GM04504 (cell line): ENCODE data around the gene FAM229B.
"Not testable (repeated sequence)": the region's sequence is repeated elsewhere in the genome, so short reads cannot be mapped to it uniquely, and the experiment has no call there.

Experiments
- DNase-seq: peaks from one replicate; pipeline ENCODE4 v3.0.0-alpha.2; 2012; ENCODE audit warnings: low read depth

The FAM229B gene

DNA sequence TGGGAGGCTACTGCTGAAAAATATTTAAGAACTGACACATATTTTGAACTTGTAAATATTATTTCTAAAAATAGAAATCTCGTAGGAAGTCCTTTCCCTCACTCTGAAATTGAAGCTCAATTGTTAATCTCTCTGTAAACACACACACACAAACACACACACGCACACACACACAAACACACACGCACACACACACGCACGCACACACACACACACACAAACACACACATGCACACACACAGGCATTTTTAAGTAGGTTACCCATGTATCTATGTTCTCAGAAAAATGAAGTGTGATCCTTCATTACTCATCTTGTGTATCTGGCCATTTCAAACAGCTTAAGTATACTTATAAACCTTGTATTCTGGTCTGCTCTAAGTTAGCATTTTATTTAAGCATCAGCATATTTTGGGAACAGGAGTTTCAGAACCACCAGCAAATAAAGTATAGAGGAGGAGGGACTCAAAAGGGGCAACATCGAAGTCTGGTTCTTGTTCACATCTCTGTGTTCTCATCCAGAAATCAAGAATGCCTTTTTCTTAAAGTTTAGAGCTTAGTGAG lies 21.9 kb upstream of the FAM229B start:
- no peak for DNase-seq

DNA sequence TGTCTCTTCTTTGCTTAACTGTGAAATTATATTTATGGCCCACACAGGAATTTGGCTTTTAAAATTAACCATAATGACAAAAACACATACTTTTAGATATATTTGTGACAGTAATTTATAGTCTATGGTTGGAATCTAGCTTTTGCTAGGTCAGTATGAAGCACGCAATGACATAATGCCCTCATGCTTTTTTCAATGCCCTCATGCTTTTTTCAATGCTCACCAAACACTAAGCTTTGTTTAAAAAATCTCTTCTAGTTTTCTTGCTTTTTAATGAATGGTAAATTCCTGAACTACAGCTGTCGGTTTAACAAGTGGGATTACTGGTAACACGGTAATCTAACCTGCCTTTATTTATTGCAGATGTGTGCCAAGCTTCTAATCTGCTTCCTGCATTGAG lies 20.8 kb upstream of the FAM229B start:
- DNase-seq = no peak

GRCh38 chr6:112081569-112081968 lies 5.8 kb upstream of the FAM229B start:
- no peak for DNase-seq

DNA sequence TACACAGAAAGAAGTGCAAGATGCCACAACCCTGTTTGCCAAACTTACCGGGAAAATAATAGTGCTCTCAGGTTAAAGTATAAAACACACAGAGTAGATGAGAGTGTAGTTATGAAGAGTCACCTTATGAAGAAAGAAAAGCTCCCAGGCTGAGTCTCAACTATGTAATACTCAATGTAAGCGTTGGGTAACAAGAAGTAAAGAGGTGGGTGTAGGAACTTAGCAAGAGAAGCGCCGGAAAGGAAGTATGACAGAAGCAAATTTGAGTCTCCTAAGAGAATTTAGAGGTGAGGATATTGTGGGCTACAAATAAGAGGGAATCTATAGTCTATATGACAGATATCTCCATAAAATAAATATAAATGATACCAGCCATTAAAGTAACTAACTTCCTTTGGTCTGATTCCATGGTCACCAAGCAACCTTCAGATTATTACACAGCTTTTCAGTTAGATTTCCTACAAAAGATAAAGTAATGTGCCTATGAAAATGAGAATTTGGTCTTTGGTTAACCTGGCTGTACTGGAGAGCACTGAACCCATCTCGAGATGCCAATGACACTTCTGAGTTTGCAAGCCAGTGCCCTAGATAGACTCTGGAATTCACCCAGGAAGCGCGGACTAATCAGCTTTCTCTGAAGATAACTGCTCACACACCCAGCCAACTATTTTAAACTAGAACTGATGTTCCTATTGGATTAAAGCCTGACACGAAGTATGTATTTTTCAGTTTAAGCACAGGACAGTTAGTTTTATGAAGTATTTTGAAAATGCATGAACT lies 1.9 kb upstream of the FAM229B start:
- no peak for DNase-seq

DNA sequence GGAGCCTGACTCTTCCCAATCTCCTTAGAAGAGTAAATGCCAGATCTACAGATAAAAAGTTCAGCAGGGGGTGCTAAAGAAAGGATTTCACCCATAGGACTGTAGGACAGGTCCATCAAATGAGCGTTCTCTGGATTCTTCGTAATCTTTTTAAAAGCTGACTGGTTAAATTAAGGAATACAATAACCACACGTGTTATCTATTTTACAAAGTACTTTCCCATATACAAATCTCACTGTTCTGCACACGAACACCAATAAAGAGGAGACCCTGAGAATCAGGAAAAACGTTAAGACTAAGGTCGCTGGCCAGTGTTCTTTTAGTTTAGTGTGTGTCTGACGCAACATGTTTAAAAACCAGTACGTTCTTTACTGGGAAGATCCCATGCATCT lies 651 bp upstream of the FAM229B start:
- DNase-seq = peak; percentile 33

DNA sequence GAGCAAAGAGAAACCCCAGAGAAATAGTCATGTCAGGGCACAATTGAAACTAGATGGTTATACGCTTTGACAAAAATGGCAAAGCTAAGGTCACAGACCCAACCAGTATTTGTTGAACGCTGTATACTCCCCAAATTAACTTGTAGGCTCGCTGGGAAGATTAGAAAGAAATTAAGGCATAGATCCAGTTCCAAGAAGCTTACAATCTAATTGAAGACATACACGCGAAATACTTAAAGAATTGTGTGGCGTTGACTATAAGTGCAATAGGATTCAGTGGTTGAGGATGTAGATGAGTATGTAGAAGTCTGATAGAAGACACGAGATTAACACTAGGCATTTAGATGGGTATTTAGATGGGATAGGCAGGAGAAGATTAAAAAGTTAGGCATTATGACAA lies 525 bp downstream of the FAM229B start:
- DNase-seq = no peak

- no peak for DNase-seq
Observed at GRCh38 chr6:112096901-112097300, 9.5 kb downstream of the FAM229B start.

GRCh38 chr6:112100561-112100960 lies 13.2 kb downstream of the FAM229B start:
- no peak for DNase-seq

DNA sequence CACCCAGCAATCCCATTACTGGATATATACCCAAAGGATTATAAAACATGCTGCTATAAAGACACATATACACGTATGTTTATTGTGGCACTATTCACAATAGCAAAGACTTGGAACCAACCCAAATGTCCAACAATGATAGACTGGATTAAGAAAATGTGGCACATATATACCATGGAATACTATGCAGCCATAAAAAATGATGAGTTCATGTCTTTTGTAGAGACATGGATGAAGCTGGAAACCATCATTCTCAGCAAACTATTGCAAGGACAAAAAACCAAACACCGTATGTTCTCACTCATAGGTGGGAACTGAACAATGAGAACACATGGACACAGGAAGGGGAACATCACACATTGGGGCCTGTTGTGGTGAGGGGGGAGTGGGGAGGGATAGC lies 18.6 kb downstream of the FAM229B start:
- not testable (repeated sequence) for DNase-seq

GRCh38 chr6:112106562-112106961 lies 19.2 kb downstream of the FAM229B start:
- no peak for DNase-seq

DNA sequence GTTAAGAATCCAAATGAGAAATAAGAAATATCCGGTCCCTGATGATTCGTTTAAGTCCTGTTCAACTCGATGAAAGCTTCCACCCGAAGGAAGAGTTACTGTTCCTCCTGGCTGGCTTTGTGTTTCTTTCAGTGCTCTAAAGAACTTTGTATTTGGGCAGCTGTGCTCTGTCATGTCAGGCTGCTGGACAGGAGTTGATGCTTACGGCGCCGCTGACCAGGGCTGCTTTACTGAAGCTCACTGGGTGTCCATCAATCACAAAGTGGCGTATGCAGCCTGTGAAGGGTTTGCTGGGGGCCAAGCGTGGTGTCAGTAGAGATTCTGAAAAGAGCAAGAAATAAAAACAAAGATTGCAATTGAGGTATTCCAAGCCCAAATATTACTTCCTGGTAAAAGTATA lies 21.9 kb downstream of the FAM229B start:
- DNase-seq = no peak

GRCh38 chr6:112113431-112113830 lies 26.0 kb downstream of the FAM229B start:
- no peak for DNase-seq

DNA sequence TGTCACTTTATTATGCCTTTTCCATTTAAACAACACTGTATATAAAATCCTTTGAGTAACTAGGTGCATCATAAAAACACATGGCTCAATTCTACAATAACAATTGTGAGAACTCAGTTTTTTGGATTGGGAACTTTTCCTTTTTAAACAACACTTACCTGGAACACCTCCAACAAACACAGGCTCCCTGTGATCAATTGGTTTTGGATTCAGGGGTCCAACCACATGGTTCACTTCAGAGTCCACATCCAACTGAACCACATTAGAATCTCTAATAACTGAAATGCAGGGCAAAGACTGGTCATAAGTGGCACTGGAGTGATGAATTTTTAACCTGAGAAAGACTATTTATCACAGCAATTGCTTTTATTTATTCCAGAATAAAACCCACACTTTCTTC lies 26.5 kb downstream of the FAM229B start:
- DNase-seq = no peak

DNA sequence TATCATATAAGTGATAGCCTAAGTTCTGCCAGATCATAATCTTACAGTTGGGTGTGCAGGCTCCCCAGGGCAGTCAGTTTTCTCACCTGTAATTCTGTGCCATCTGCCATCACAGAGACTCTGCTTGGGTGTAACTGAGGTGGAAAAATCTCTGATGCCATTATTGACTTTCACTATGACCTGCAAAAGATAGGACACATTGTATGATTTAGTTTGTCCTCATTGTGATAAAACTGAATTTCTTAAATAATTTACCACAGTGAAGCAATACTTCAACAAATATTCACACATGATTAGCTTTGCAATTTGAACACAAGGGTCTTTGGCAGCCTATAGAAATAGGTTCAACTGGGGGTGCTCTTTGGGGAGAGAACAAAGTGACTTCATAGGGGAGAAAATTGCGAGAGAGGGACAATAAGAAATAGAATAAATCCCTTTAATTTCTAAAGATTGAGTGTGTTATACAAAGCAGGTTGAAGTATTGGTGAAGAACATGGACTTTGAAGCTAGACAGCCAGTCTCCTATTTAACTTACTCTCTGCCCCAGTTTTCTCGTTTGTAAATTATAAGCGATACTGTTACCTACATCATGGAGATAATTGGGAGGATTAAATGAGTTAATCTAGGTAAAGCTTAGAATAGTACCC lies 27.3 kb downstream of the FAM229B start:
- no peak for DNase-seq

DNA sequence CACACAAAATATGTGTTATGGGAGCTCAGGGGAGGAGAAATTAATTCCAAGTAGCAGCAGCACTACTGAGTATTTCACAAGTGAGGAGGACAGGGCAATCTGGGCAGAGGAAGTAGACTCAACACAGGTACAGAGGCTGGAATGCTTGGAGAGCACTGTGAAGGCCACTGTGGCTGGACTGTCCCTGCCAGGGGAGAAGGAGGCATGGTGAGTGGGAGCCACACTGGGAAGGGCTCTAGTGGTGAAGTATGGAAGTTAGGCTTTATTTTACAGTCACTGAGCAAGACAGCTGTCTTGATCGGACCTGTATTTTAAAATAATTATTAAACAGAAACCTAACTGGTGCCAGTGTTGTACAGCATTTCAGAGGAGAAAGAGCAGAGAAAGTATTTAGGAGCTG lies 28.8 kb downstream of the FAM229B start:
- DNase-seq = no peak

- DNase-seq = no peak
Observed at GRCh38 chr6:112117554-112117953, 30.2 kb downstream of the FAM229B start.

GRCh38 chr6:112118034-112118433 lies 30.6 kb downstream of the FAM229B start:
- no peak for DNase-seq

GRCh38 chr6:112122756-112123155 lies 35.4 kb downstream of the FAM229B start:
- no peak for DNase-seq

- no peak for DNase-seq
Observed at GRCh38 chr6:112123982-112124381, 36.6 kb downstream of the FAM229B start.

GRCh38 chr6:112128208-112128607 lies 40.8 kb downstream of the FAM229B start:
- no peak for DNase-seq

- DNase-seq = no peak
Observed at GRCh38 chr6:112130878-112131277, 43.5 kb downstream of the FAM229B start.

GRCh38 chr6:112139052-112139451 lies 51.7 kb downstream of the FAM229B start:
- DNase-seq = no peak

DNA sequence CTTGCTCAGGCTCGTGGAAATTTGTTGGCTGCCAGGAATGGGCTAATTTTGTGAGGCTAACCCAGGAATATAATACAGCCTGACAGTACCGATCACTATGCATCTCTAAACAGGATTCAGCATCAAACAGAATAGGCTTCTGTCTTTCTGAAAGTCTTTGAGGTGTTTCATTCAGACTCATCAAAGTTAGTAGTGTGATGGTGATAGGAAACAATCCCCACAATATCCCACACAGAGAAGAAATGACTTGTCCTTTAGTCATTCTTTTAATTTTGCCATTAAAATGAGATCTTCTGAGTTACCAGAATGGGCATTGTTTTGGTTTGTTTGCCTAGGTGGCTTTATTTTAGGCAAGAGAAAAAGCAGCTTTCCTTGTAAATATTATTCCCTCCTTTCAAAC lies 54.3 kb downstream of the FAM229B start:
- no peak for DNase-seq
